GM12874 (cell line): Measurements from ENCODE around the gene RHBDD1.

Experiments used
- CTCF ChIP-seq: IDR thresholded peaks from 2 replicates; pipeline ENCODE4 v1.5.1; 2011; ENCODE audit warnings: low read depth, mild to moderate bottlenecking, control low read depth, low read length, moderate library complexity; ENCODE audit not compliant: insufficient read depth

The RHBDD1 gene

GRCh38 chr2:226979004-226979403, 143.2 kb downstream of the RHBDD1 start:
- TF ChIP-seq CTCF = no peak

- TF ChIP-seq CTCF = no peak
Observed at GRCh38 chr2:226981791-226982326, 146.0 kb downstream of the RHBDD1 start.

- no peak for TF ChIP-seq CTCF
Observed at GRCh38 chr2:226983895-226984749, 148.3 kb downstream of the RHBDD1 start.

GRCh38 chr2:226984750-226985582, 149.1 kb downstream of the RHBDD1 start:
- TF ChIP-seq CTCF = peak; percentile 34; the same call in 1 of the 2 replicates

GRCh38 chr2:226985583-226985946, 149.7 kb downstream of the RHBDD1 start:
- TF ChIP-seq CTCF = no peak

- no peak for TF ChIP-seq CTCF
Observed at GRCh38 chr2:226991663-226992062, 155.8 kb downstream of the RHBDD1 start.

- no peak for TF ChIP-seq CTCF
Observed at GRCh38 chr2:226993171-226993570, 157.3 kb downstream of the RHBDD1 start.
